ENCODE data around the gene ZNF398. TPM values are rescaled to one million over a fixed set of nuclear protein-coding genes. Genes with fewer than 3 reads are reported as not detected.
A peak's percentile ranks its signal among the peaks of the same experiment; 100 is the strongest.

ZNF398 gene
- total RNA-seq, 1 donor: 18.6 TPM

- DNase-seq (ENCODE audit: low read depth): no peak
- H3K4me3 ChIP-seq (ENCODE audit: low read depth, low read length): no peak overlapping the region
- TF ChIP-seq, protein P1, sequence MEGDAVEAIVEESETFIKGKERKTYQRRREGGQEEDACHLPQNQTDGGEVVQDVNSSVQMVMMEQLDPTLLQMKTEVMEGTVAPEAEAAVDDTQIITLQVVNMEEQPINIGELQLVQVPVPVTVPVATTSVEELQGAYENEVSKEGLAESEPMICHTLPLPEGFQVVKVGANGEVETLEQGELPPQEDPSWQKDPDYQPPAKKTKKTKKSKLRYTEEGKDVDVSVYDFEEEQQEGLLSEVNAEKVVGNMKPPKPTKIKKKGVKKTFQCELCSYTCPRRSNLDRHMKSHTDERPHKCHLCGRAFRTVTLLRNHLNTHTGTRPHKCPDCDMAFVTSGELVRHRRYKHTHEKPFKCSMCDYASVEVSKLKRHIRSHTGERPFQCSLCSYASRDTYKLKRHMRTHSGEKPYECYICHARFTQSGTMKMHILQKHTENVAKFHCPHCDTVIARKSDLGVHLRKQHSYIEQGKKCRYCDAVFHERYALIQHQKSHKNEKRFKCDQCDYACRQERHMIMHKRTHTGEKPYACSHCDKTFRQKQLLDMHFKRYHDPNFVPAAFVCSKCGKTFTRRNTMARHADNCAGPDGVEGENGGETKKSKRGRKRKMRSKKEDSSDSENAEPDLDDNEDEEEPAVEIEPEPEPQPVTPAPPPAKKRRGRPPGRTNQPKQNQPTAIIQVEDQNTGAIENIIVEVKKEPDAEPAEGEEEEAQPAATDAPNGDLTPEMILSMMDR (IDR thresholded peaks at IDR 0.05; ENCODE audit: insufficient read depth, low read depth, low read length): no peak
Measured at GRCh38 chr7:149184274-149184673, 37.0 kb downstream of the ZNF398 start.

- TF ChIP-seq, protein P1 (IDR thresholded peaks at IDR 0.05; ENCODE audit: insufficient read depth, low read depth, low read length): no peak
- no peak for DNase-seq (ENCODE audit: low read depth)
- H3K4me3 ChIP-seq (ENCODE audit: low read depth, low read length): no peak overlapping the region
Measured at GRCh38 chr7:149188213-149188612, 41.0 kb downstream of the ZNF398 start.

GRCh38 chr7:149188637-149189259 lies 41.5 kb downstream of the ZNF398 start:
- no peak overlapping the region for H3K4me3 ChIP-seq (ENCODE audit: low read depth, low read length)
- DNase-seq (ENCODE audit: low read depth): no peak
- TF ChIP-seq, protein P1 (IDR thresholded peaks at IDR 0.05; ENCODE audit: insufficient read depth, low read depth, low read length): no peak

- no peak overlapping the region for H3K4me3 ChIP-seq (ENCODE audit: low read depth, low read length)
- no peak for DNase-seq (ENCODE audit: low read depth)
- TF ChIP-seq, protein P1 (IDR thresholded peaks at IDR 0.05; ENCODE audit: insufficient read depth, low read depth, low read length): no peak
Measured at GRCh38 chr7:149191851-149192250, 44.6 kb downstream of the ZNF398 start.

- TF ChIP-seq, protein P1 (IDR thresholded peaks at IDR 0.05; ENCODE audit: insufficient read depth, low read depth, low read length): no peak
- H3K4me3 ChIP-seq (ENCODE audit: low read depth, low read length): peak overlapping the region; percentile 90
- no peak for DNase-seq (ENCODE audit: low read depth)
Measured at GRCh38 chr7:149194799-149195179, 47.5 kb downstream of the ZNF398 start.

DNA sequence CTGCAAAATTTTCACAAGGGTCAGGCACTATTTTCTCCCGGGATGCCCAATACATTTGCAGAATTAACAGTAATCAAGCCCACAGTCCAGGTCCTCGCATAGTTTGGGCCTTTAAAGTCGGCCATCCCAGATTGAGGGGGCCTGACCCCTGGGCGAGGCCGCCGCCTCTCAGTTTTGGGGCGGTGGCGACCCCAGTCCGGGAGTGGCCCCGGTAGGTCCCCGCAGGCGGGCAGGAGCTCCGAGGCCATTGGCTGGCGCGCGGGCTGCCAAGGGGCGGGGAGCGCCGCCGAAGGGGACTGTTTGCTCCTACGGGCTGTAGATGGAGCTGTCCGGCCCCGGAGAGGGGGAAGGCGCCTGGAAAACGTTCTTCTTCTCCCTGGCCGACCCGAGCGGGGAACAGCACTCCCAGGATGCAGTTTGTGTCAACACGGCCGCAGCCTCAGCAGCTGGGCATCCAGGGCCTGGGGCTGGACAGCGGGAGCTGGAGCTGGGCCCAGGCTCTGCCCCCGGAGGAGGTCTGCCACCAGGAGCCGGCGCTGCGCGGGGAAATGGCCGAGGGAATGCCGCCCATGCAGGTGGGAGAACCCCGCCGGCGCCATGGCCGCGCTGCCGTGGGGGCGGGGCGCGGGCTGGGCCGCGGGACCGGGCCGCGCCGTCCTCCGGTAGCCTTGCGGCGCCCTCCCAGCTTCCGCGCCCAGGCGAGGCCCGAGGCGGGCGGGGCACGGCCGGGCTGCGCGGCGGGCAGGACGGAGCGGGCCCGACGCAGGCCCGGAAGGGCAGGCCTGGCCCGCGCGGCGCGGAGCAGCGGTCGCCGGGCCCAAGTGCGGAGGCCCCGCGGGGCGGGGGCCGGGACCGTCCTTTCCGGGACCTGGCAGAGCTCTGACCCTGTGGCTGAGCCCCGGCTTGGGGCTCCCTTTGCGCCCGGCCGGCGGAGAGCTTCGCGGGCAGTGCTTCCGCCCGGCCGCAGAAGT lies 48.2 kb downstream of the ZNF398 start, which contains the start of gene ZNF282:
Gene ZNF282 (plus strand): TSS at position 367 of the 971 bp plus-strand sequence. CDS start 44 bp downstream, at position 411.
- H3K4me3 ChIP-seq (ENCODE audit: low read depth, low read length): peak within 1 kb of the TSS; percentile 90
- DNase-seq (ENCODE audit: low read depth): peak; percentile 88
- TF ChIP-seq, protein P1 (IDR thresholded peaks at IDR 0.05; ENCODE audit: insufficient read depth, low read depth, low read length): peak; percentile 59

Data from fibroblast of villous mesenchyme (primary cell).